Measurements from ENCODE around the gene OSBP2. TPM values are rescaled to one million over a fixed set of nuclear protein-coding genes. Genes with fewer than 3 reads are reported as not detected.

Gene OSBP2
- total RNA-seq, 1 experiment from 2014 or later = 10.2 TPM

DNA sequence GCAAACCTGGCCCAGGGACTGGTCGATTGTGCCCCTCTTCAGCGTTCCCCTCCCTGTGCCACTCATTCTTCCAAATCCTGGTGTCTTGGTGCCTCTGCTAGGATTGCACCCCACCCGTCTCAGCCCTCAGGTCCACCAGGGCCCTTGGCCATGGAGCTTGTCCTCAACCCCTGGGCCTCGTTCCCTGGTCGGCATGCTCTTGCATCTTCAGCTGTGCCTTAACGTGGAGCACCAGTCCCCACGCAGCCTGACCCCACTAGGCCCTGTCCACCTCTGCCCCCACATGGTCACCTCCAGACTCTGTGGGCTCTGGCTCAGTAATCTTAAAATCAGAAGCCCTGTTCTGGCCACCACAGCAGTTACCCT, 61.1 kb downstream of the OSBP2 start:
- no peak for TF ChIP-seq EZH2 (IDR thresholded peaks at IDR 0.05; ENCODE audit: low read length, unreplicated experiment)
- no TSS peak for BruUV-seq (replicated peaks)

DNA sequence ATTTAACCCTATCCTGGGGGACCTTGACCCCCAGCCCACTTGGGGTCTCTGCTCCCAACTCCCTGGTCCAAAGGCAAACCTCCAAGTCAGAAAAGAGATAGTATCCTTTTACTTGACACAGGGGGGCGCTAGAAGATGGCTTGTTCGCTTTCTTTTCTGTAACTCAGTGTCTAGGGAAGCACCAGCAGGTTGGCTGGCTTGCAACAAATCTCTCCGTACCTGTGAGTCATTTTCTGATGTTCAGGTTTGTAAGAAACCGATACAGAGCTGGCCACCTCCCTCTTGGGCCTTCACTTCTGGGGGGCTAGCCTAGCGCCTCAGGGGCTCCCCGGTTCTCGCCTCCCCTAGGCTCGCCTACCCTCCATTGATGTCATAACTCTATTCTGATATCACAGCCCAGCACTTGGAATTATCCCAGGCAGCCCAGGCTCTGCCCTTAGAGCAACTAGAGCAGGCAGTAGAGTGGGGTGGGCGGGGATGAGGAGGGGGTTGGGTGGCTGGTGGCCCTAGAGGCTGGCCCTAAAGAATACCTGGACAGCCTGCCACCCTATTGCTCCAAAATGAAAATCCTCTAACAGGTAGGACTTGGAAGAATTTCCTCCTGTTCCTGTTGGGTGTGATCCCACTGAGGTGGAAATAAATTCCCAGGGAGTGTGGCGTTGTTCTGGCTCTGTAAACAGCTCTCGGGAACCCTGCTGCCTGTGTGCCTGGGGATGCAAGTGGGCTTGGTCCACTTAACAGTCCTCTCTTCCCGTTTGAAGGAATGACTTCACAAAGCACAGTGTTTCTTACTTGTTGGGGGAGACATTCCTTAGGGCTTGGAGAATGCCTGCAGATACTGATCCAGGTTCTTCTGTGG, 69.4 kb downstream of the OSBP2 start:
- H4K20me1 ChIP-seq (ENCODE audit: low read length) = no peaks in the 10 kb centered on the region
- H3K27me3 ChIP-seq (ENCODE audit: low read length) = no peaks in the 10 kb centered on the region
- BruUV-seq (replicated peaks) = TSS peak; percentile 54
- ChIA-PET CTCF (interaction anchor here (0.6 to 1.8 kb wide), 6 partner anchors 39 to 793 kb away, joined by 3 to 11 read pairs (median 4); partner anchors contain the start of gene SLC35E4), POLR2A (ENCODE audit: unreplicated experiment) (no interaction called here)
- H3K4me3 ChIP-seq (ENCODE audit: low read length) = no peak overlapping the region
- no peaks in the 10 kb centered on the region for H3K9me3 ChIP-seq (ENCODE audit: low read length)
- H3K79me2 ChIP-seq (ENCODE audit: low read length) = no peaks in the 10 kb centered on the region
- no peaks in the 10 kb centered on the region for H3K9me2 ChIP-seq (replicated peaks; ENCODE audit: low read length)
- peak; percentile 93 for ATAC-seq
- TF ChIP-seq, protein P1, sequence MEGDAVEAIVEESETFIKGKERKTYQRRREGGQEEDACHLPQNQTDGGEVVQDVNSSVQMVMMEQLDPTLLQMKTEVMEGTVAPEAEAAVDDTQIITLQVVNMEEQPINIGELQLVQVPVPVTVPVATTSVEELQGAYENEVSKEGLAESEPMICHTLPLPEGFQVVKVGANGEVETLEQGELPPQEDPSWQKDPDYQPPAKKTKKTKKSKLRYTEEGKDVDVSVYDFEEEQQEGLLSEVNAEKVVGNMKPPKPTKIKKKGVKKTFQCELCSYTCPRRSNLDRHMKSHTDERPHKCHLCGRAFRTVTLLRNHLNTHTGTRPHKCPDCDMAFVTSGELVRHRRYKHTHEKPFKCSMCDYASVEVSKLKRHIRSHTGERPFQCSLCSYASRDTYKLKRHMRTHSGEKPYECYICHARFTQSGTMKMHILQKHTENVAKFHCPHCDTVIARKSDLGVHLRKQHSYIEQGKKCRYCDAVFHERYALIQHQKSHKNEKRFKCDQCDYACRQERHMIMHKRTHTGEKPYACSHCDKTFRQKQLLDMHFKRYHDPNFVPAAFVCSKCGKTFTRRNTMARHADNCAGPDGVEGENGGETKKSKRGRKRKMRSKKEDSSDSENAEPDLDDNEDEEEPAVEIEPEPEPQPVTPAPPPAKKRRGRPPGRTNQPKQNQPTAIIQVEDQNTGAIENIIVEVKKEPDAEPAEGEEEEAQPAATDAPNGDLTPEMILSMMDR (conservative IDR thresholded peaks at IDR 0.05; ENCODE audit: low read depth, low read length) = peak; percentile 76
- TF ChIP-seq EZH2phosphoT487 (IDR thresholded peaks at IDR 0.05; ENCODE audit: borderline replicate concordance, low read length) = no peak
- intact Hi-C loops (cut with micrococcal nuclease) = loop anchor here (1.0 to 5.0 kb wide), 2 partner anchors 38 to 156 kb away; no protein-coding TSS in a partner anchor
- H2AFZ ChIP-seq (ENCODE audit: low read length) = peak overlapping the region; percentile 40
- peaks cover 8% of the 10 kb centered on the region for H3K4me1 ChIP-seq (ENCODE audit: insufficient read depth, low read length)
- peak; percentile 85 for DNase-seq
- peak overlapping the region; percentile 49 for H3K4me2 ChIP-seq (ENCODE audit: low read length)
- no peaks in the 10 kb centered on the region for H3F3A ChIP-seq (ENCODE audit: low read length, unreplicated experiment)
- H3K36me3 ChIP-seq (ENCODE audit: low read depth, low read length) = no peaks in the 10 kb centered on the region
- peak overlapping the region; percentile 56 for H3K9ac ChIP-seq (ENCODE audit: low read length)
- H3K27ac ChIP-seq (ENCODE audit: low read length) = peak overlapping the region; percentile 63

More for the DNA sequence above, 61.1 kb downstream of the OSBP2 start:
- no peak for DNase-seq
- Histone ChIP-seq H3F3A (ENCODE audit: low read length, unreplicated experiment) (no peaks in the 10 kb centered on the region), H3K4me3 (ENCODE audit: low read length) (no peak overlapping the region), H3K27ac (ENCODE audit: low read length) (no peak overlapping the region), H3K9me2 (replicated peaks; ENCODE audit: low read length) (no peaks in the 10 kb centered on the region), H3K9ac (ENCODE audit: low read length) (no peak overlapping the region), H4K20me1 (ENCODE audit: low read length) (no peaks in the 10 kb centered on the region), H3K9me3 (ENCODE audit: low read length) (no peaks in the 10 kb centered on the region), H3K4me1 (ENCODE audit: insufficient read depth, low read length) (no peaks in the 10 kb centered on the region), H3K4me2 (ENCODE audit: low read length) (no peak overlapping the region), H3K27me3 (ENCODE audit: low read length) (no peaks in the 10 kb centered on the region), H3K36me3 (ENCODE audit: low read depth, low read length) (no peaks in the 10 kb centered on the region), H2AFZ (ENCODE audit: low read length) (no peak overlapping the region), H3K79me2 (ENCODE audit: low read length) (no peaks in the 10 kb centered on the region)
- CTCF ChIA-PET = interaction anchor here (0.7 to 1.7 kb wide), 3 partner anchors 77 to 121 kb away, joined by 3 to 28 read pairs (median 4); partner anchors contain the start of gene SLC35E4
- ATAC-seq = no peak
- POLR2A ChIA-PET (ENCODE audit: unreplicated experiment) = no interaction called here
- intact Hi-C loops (cut with micrococcal nuclease) = loop anchor here (1.0 to 10.0 kb wide), 3 partner anchors 61 to 121 kb away; partner anchors contain the start of genes DUSP18 and OSBP2

DNA sequence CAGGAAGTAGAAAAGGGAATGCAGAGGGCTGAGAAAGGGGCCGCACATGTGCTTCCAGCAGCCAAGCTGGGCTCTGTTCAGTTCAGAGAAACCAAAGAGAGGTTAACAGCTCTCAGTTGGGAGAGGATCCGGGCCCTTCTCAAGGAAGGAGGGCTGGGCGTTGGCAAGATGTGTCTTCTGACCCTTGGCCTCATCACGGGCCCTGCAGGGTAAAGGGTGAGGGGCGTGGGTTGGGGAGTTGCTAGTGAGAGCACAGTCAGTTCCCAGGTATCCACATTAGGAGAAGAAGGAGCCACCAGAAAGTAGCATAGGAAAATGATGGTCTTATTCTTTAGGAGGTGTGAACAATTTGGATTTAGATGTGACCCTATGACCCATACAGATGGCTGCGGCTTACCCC, 73.0 kb downstream of the OSBP2 start:
- ATAC-seq (no peak), DNase-seq (no peak)
- H3K4me2 ChIP-seq (ENCODE audit: low read length) = no peak overlapping the region
- H3K4me1 ChIP-seq (ENCODE audit: insufficient read depth, low read length) = peaks cover 8% of the 10 kb centered on the region
- ChIA-PET POLR2A (ENCODE audit: unreplicated experiment) (no interaction called here), CTCF (no interaction called here)
- no peak overlapping the region for H3K27ac ChIP-seq (ENCODE audit: low read length)
- no peak overlapping the region for H2AFZ ChIP-seq (ENCODE audit: low read length)
- intact Hi-C loops (cut with micrococcal nuclease) = no loop called here
- no peaks in the 10 kb centered on the region for H3K79me2 ChIP-seq (ENCODE audit: low read length)
- no peaks in the 10 kb centered on the region for H3K36me3 ChIP-seq (ENCODE audit: low read depth, low read length)
- H3K9ac ChIP-seq (ENCODE audit: low read length) = no peak overlapping the region
- H3K4me3 ChIP-seq (ENCODE audit: low read length) = no peak overlapping the region
- no peaks in the 10 kb centered on the region for H3K9me2 ChIP-seq (replicated peaks; ENCODE audit: low read length)
- BruUV-seq (replicated peaks) = no TSS peak
- no peaks in the 10 kb centered on the region for H3K9me3 ChIP-seq (ENCODE audit: low read length)
- TF ChIP-seq EZH2 (IDR thresholded peaks at IDR 0.05; ENCODE audit: low read length, unreplicated experiment) (no peak), EZH2phosphoT487 (IDR thresholded peaks at IDR 0.05; ENCODE audit: borderline replicate concordance, low read length) (no peak)
- TF ChIP-seq, protein P1 (conservative IDR thresholded peaks at IDR 0.05; ENCODE audit: low read depth, low read length) = no peak
- no peaks in the 10 kb centered on the region for H3F3A ChIP-seq (ENCODE audit: low read length, unreplicated experiment)
- H4K20me1 ChIP-seq (ENCODE audit: low read length) = no peaks in the 10 kb centered on the region
- no peaks in the 10 kb centered on the region for H3K27me3 ChIP-seq (ENCODE audit: low read length)

Data from PC-3 (cell line).